TTC549 (cell line): ENCODE measurements around the gene PPP1R14B.
"Not testable (repeated sequence)": the region's sequence is repeated elsewhere in the genome, so short reads cannot be mapped to it uniquely, and the experiment has no call there.

Experiments
- FAIRE-seq: peaks from 2 replicates; lab custom pipeline; 2012; peaks lifted over from hg19 to GRCh38; lab: Jason Lieb, UNC

PPP1R14B gene

GRCh38 chr11:64260147-64260708, 13.5 kb upstream of the PPP1R14B start:
- FAIRE-seq = no peak

GRCh38 chr11:64259533-64260067, 12.9 kb upstream of the PPP1R14B start:
- FAIRE-seq = no peak

- FAIRE-seq = no peak
These were observed 12.3 kb upstream of the PPP1R14B start for GRCh38 chr11:64258946-64259532.

- FAIRE-seq = no peak
These were observed 11.6 kb upstream of the PPP1R14B start for GRCh38 chr11:64258356-64258755.

GRCh38 chr11:64256300-64256699, 9.6 kb upstream of the PPP1R14B start:
- no peak for FAIRE-seq

- no peak for FAIRE-seq
These were observed 8.7 kb upstream of the PPP1R14B start for GRCh38 chr11:64255135-64256128.

GRCh38 chr11:64254326-64254725, 7.6 kb upstream of the PPP1R14B start:
- FAIRE-seq = no peak

GRCh38 chr11:64253481-64253880, 6.7 kb upstream of the PPP1R14B start:
- FAIRE-seq = no peak

GRCh38 chr11:64253043-64253442, 6.3 kb upstream of the PPP1R14B start:
- FAIRE-seq = no peak

GRCh38 chr11:64252003-64252872, 5.5 kb upstream of the PPP1R14B start:
- no peak for FAIRE-seq

GRCh38 chr11:64251753-64252002, 4.9 kb upstream of the PPP1R14B start:
- FAIRE-seq = no peak

- FAIRE-seq = no peak
These were observed 4.4 kb upstream of the PPP1R14B start, which contains the start of gene PLCB3 for GRCh38 chr11:64251016-64251752. TSS of gene PLCB3 (plus strand) at chr11:64251530. CDS start at chr11:64251650, 120 bp downstream.

- FAIRE-seq = no peak
These were observed 3.8 kb upstream of the PPP1R14B start for GRCh38 chr11:64250415-64251015.

GRCh38 chr11:64249563-64250414, 3.0 kb upstream of the PPP1R14B start:
- no peak for FAIRE-seq

- FAIRE-seq = no peak
These were observed 2.3 kb upstream of the PPP1R14B start for GRCh38 chr11:64249038-64249437.

- no peak for FAIRE-seq
These were observed 1.8 kb upstream of the PPP1R14B start for GRCh38 chr11:64248578-64248977.

- FAIRE-seq = no peak
These were observed 1.2 kb upstream of the PPP1R14B start for GRCh38 chr11:64247729-64248531.

GRCh38 chr11:64246621-64246870, 197 bp downstream of the PPP1R14B start:
- FAIRE-seq = not testable (repeated sequence)
